Fibroblast of skin of left quadriceps (primary cell): ENCODE results near the gene STXBP1.

Experiments
- DNase-seq, 2 experiments: peaks; one replicate each; pipeline ENCODE4 v3.0.0-alpha.2; 2013; ENCODE audit warnings: low read depth in 2 of 2

The STXBP1 gene

GRCh38 chr9:127658428-127658827 is 46.4 kb downstream of the STXBP1 start:
- DNase-seq: no peak

GRCh38 chr9:127660886-127661741 is 49.0 kb downstream of the STXBP1 start:
- no peak for DNase-seq

- DNase-seq: no peak
Measured at GRCh38 chr9:127662617-127663016, 50.5 kb downstream of the STXBP1 start.

- DNase-seq: no peak
Measured at GRCh38 chr9:127664324-127664677, 52.2 kb downstream of the STXBP1 start.

- DNase-seq: peak; percentile 20 to 32
Measured at GRCh38 chr9:127664678-127665507, 52.8 kb downstream of the STXBP1 start.

- DNase-seq: no peak
Measured at GRCh38 chr9:127667127-127667844, 55.2 kb downstream of the STXBP1 start.

- no peak for DNase-seq
Measured at GRCh38 chr9:127667906-127668305, 55.8 kb downstream of the STXBP1 start.

GRCh38 chr9:127673234-127673633 is 61.2 kb downstream of the STXBP1 start:
- DNase-seq: no peak

- no peak for DNase-seq
Measured at GRCh38 chr9:127676638-127677037, 64.6 kb downstream of the STXBP1 start.

GRCh38 chr9:127679506-127679905 is 67.4 kb downstream of the STXBP1 start:
- DNase-seq: no peak

- no peak for DNase-seq
Measured at GRCh38 chr9:127680226-127680625, 68.1 kb downstream of the STXBP1 start.

GRCh38 chr9:127680846-127681245 is 68.8 kb downstream of the STXBP1 start:
- DNase-seq: no peak

- DNase-seq: no peak
Measured at GRCh38 chr9:127682351-127683136, 70.5 kb downstream of the STXBP1 start.

- peak in 1 of 2 experiments; percentile 15 for DNase-seq
Measured at GRCh38 chr9:127683723-127684122, 71.6 kb downstream of the STXBP1 start.

GRCh38 chr9:127684576-127684975 is 72.5 kb downstream of the STXBP1 start:
- no peak for DNase-seq

- no peak for DNase-seq
Measured at GRCh38 chr9:127686461-127687393, 74.7 kb downstream of the STXBP1 start.

- DNase-seq: no peak
Measured at GRCh38 chr9:127689329-127690000, 77.4 kb downstream of the STXBP1 start.

GRCh38 chr9:127690735-127691134 is 78.7 kb downstream of the STXBP1 start:
- DNase-seq: no peak

- no peak for DNase-seq
Measured at GRCh38 chr9:127692071-127692470, 80.0 kb downstream of the STXBP1 start.

GRCh38 chr9:127693143-127693542 is 81.1 kb downstream of the STXBP1 start:
- DNase-seq: no peak
